ENCODE data around the gene ANKRD39. TPM values are rescaled to one million over a fixed set of nuclear protein-coding genes. Genes with fewer than 3 reads are reported as not detected.

Gene ANKRD39
- total and polyA plus RNA-seq, 9 of the 15 experiments (the other 6 are each of a cell fraction or from before 2014, with no cell fraction given) = 8.2 to 33.1 (median 23.8) TPM

DNA sequence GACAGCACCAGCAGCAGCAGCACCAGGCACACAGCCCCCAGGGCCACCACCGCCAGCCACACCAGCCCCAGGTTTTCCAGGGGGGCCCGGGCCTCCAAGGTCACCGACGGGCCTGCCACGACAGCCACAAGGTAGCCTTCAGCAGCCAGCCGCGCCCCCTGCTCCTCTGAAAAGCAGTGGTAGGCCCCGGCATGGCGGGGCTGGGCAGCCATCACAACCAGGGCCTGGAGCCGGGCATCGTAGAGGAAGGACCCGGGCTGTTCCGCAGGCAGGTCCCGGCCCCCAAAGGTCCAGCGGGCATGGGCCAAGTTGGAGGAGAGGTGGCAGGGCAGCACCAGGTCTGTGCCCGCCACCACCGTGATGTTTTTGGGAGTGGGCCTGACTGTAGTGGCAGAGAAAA lies 3.3 kb upstream of the ANKRD39 start:
- Histone ChIP-seq H3K4me2 (ENCODE audit: insufficient read depth, low read length) (no peak overlapping the region), H3K4me3 (no peak overlapping the region), H3K9ac (ENCODE audit: insufficient read depth in 1 of 2, low read depth in 2 of 2, low read length in 2 of 2) (0 out of 4 replicates have a peak overlapping the region, but pooled peaks of 1 of the 2 experiments have one; percentile 26), H3K36me3 (ENCODE audit: control insufficient read depth, insufficient read depth, low read length) (peaks cover 59% of the 10 kb centered on the region), H3K79me2 (ENCODE audit: control insufficient read depth, insufficient read depth, low read length) (peaks cover 40% of the 10 kb centered on the region), H3K27ac (ENCODE audit: extremely low read depth, low read depth, low read length) (no peak overlapping the region), H3K9me1 (ENCODE audit: control insufficient read depth, insufficient read depth, low read length) (peaks cover 3% of the 10 kb centered on the region), H4K20me1 (replicated peaks; ENCODE audit: control insufficient read depth, insufficient read depth, low read length) (no peaks in the 10 kb centered on the region), H3K4me1 (replicated peaks in 1 of 2; ENCODE audit: control insufficient read depth in 2 of 2, insufficient read depth in 2 of 2, low read length in 2 of 2) (peaks cover 24 to 72% of the 10 kb centered on the region in 2 experiments), H3K27me3 (ENCODE audit: control insufficient read depth in 2 of 2, insufficient read depth in 2 of 2, low read length in 2 of 2) (no peaks in the 10 kb centered on the region), H2AFZ (ENCODE audit: low read depth, low read length) (no peak overlapping the region), H3K9me3 (replicated peaks; ENCODE audit: control insufficient read depth, insufficient read depth, low read depth, low read length) (no peaks in the 10 kb centered on the region)
- in situ Hi-C loops (cut with MboI) (loop anchor here (25.0 kb wide), 1 partner anchor 251 kb away; the partner anchor contains the start of gene ANKRD36), intact Hi-C loops (cut with micrococcal nuclease) (no loop called here)
- ChIA-PET POLR2A (interaction anchor here (0.6 to 6.8 kb wide), 3 partner anchors 12 to 43 kb away, joined by 3 to 67 read pairs (median 3); partner anchors contain the start of gene SEMA4C), CTCF (ENCODE audit: low intra/inter-chr PET ratio) (no interaction called here)
- TF ChIP-seq, protein P1, sequence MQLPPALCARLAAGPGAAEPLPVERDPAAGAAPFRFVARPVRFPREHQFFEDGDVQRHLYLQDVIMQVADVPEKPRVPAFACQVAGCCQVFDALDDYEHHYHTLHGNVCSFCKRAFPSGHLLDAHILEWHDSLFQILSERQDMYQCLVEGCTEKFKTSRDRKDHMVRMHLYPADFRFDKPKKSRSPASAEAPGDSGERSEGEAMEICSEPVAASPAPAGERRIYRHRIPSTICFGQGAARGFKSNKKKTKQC (CRISPR knock-in tag; IDR thresholded peaks at IDR 0.05) = no peak
- no peak for TF ChIP-seq TOE1 (IDR thresholded peaks at IDR 0.05; ENCODE audit: borderline replicate concordance)
- no peak for TF ChIP-seq TOE1 (CRISPR knock-in tag; IDR thresholded peaks at IDR 0.05; ENCODE audit: borderline replicate concordance, low read depth)
- 0 out of 2 replicates have a peak, but pooled peaks have one; percentile 18 for TF ChIP-seq HNRNPL (IDR thresholded peaks at IDR 0.05; ENCODE audit: low read depth, low read length)
- peak; percentile 25 for TF ChIP-seq PCBP1 (IDR thresholded peaks at IDR 0.05; ENCODE audit: low read depth, low read length, poor library complexity, severe bottlenecking)
- TF ChIP-seq RBFOX2 (IDR thresholded peaks at IDR 0.05; ENCODE audit: low read depth, low read length) = peak; percentile 53; the same call in 1 of the 2 replicates
- no peak for DNase-seq (ENCODE audit: extremely low read depth in 1 of 4, low spot score in 3 of 4)
- BruUV-seq (replicated peaks) = no TSS peak
- ATAC-seq = no peak
- FAIRE-seq = no peak
- WGBS (ENCODE audit: insufficient coverage, low coverage, missing lambda C conversion rate) = 89% methylated on average over 4 of the region's 17 CpGs

Measured in K562 (cell line).